C4-2B (cell line): ENCODE measurements around the gene PARP16.

Source experiments
- CTCF ChIP-seq: fragments of 450-650 bp; conservative IDR thresholded peaks from 2 replicates; pipeline ENCODE4 v1.5.1; 2017; ENCODE audit warnings: mild to moderate bottlenecking
- ZFX ChIP-seq: fragments of 450-650 bp; IDR thresholded peaks from 2 replicates; pipeline ENCODE4 v1.6.1; 2017

GRCh38 chr15:65335278-65336055 is 48.8 kb upstream of the PARP16 start:
- TF ChIP-seq CTCF: no peak
- no peak for TF ChIP-seq ZFX
